Measurements from ENCODE around the gene MRM2. TPM values are rescaled to one million over a fixed set of nuclear protein-coding genes. Genes with fewer than 3 reads are reported as not detected.

MRM2 gene
- total RNA-seq, 1 experiment from 2014 or later: 38.9 TPM

- ChIA-PET POLR2A (interaction anchor here (0.9 kb wide), 1 partner anchor 107 kb away, joined by 3 read pairs; no protein-coding TSS in a partner anchor), CTCF (no interaction called here)
- DNase-seq (ENCODE audit: low spot score): no peak
- peaks cover 56% of the 10 kb centered on the region for H3K36me3 Mint-ChIP-seq
- no peaks in the 10 kb centered on the region for H3K4me1 Mint-ChIP-seq
- no peaks in the 10 kb centered on the region for H3K27me3 Mint-ChIP-seq (ENCODE audit: low read depth)
- no peak overlapping the region for H3K4me3 Mint-ChIP-seq
- TF ChIP-seq FOXP4 (CRISPR knock-in tag; IDR thresholded peaks at IDR 0.05) (no peak), ZSCAN18 (CRISPR knock-in tag; IDR thresholded peaks at IDR 0.05) (no peak), JAZF1 (CRISPR knock-in tag; IDR thresholded peaks at IDR 0.05) (no peak), ZNF532 (CRISPR knock-in tag; IDR thresholded peaks at IDR 0.05; ENCODE audit: borderline replicate concordance) (no peak), MYBL2 (CRISPR knock-in tag; IDR thresholded peaks at IDR 0.05) (no peak), NR1H2 (CRISPR knock-in tag; IDR thresholded peaks at IDR 0.05) (no peak), GTF2I (CRISPR knock-in tag; conservative IDR thresholded peaks at IDR 0.05) (no peak), NFATC4 (CRISPR knock-in tag; IDR thresholded peaks at IDR 0.05) (no peak), IRF1 (CRISPR knock-in tag; IDR thresholded peaks at IDR 0.05) (no peak), ZNF425 (CRISPR knock-in tag; conservative IDR thresholded peaks at IDR 0.05) (no peak), SOX15 (CRISPR knock-in tag; IDR thresholded peaks at IDR 0.05) (no peak), ZNF138 (CRISPR knock-in tag; conservative IDR thresholded peaks at IDR 0.05) (no peak)
- no peak overlapping the region for H3K27ac Mint-ChIP-seq
- H3K9me3 Mint-ChIP-seq: peaks cover 31% of the 10 kb centered on the region
- ATAC-seq: no peak
Measured at GRCh38 chr7:2190531-2190930, 51.5 kb downstream of the MRM2 start.

DNA sequence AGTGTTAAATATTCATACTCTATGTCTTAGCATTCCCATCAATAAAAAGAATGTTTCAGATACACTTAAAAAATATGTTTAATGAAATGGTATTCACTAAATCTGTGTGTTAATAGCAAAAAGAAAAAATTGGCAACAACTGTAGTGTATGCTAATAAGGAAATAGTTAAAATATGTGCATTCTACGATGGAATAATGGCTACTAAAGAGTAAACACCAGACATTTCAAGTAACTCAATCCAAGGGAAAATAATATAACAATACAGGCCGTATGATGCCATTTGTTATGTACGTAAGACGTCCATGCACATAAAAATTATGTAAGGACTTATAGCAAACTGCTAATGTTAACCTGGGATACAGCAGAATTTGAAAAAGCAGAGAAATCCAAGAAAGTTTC, 55.8 kb downstream of the MRM2 start:
- no peaks in the 10 kb centered on the region for H3K27me3 Mint-ChIP-seq (ENCODE audit: low read depth)
- peaks cover 65% of the 10 kb centered on the region for H3K36me3 Mint-ChIP-seq
- TF ChIP-seq EMX1 (CRISPR knock-in tag; IDR thresholded peaks at IDR 0.05): no peak
- no peak for TF ChIP-seq SOX15 (CRISPR knock-in tag; IDR thresholded peaks at IDR 0.05)
- no peak for TF ChIP-seq SMAD4 (CRISPR knock-in tag; IDR thresholded peaks at IDR 0.05)
- TF ChIP-seq NFATC4 (CRISPR knock-in tag; IDR thresholded peaks at IDR 0.05): no peak
- TF ChIP-seq, protein P1, sequence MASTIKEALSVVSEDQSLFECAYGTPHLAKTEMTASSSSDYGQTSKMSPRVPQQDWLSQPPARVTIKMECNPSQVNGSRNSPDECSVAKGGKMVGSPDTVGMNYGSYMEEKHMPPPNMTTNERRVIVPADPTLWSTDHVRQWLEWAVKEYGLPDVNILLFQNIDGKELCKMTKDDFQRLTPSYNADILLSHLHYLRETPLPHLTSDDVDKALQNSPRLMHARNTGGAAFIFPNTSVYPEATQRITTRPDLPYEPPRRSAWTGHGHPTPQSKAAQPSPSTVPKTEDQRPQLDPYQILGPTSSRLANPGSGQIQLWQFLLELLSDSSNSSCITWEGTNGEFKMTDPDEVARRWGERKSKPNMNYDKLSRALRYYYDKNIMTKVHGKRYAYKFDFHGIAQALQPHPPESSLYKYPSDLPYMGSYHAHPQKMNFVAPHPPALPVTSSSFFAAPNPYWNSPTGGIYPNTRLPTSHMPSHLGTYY (CRISPR knock-in tag; IDR thresholded peaks at IDR 0.05): no peak
- no peak for TF ChIP-seq RORB (CRISPR knock-in tag; IDR thresholded peaks at IDR 0.05)
- no peak for TF ChIP-seq ZNF121 (CRISPR knock-in tag; IDR thresholded peaks at IDR 0.05)
- no peak for TF ChIP-seq CBFB (CRISPR knock-in tag; IDR thresholded peaks at IDR 0.05; ENCODE audit: low read depth)
- H3K9me3 Mint-ChIP-seq: peaks cover 29% of the 10 kb centered on the region
- no peaks in the 10 kb centered on the region for H3K4me1 Mint-ChIP-seq
- no peak overlapping the region for H3K4me3 Mint-ChIP-seq
- ATAC-seq (no peak), DNase-seq (ENCODE audit: low spot score) (no peak)
- ChIA-PET POLR2A (no interaction called here), CTCF (interaction anchor here (2.0 kb wide), 1 partner anchor 9 kb away, joined by 6 read pairs; no protein-coding TSS in a partner anchor)
- H3K27ac Mint-ChIP-seq: no peak overlapping the region

Measured in WTC11 (cell line).